Muscle layer of colon (tissue), 2 donors: ENCODE measurements around the gene ANAPC2.

Experiments
- H3K27ac ChIP-seq: one replicate; pipeline ENCODE4 v1.7.0; 2013; ENCODE audit warnings: low read depth, mild to moderate bottlenecking, low read length, moderate library complexity
- H3K27me3 ChIP-seq, 2 donors: one replicate each; pipeline ENCODE4 v1.7.0; 2013; ENCODE audit warnings: low read length in 2 of 2, mild to moderate bottlenecking in 2 of 2; ENCODE audit not compliant: insufficient read depth in 2 of 2, control insufficient read depth in 1 of 2
- H3K36me3 ChIP-seq: one replicate; pipeline ENCODE4 v1.7.0; 2013; ENCODE audit warnings: mild to moderate bottlenecking, low read length; ENCODE audit not compliant: insufficient read depth
- H3K4me1 ChIP-seq: one replicate; pipeline ENCODE4 v1.7.0; 2013; ENCODE audit warnings: mild to moderate bottlenecking, low read length; ENCODE audit not compliant: insufficient read depth
- H3K4me3 ChIP-seq, 2 donors: one replicate each; pipeline ENCODE4 v1.7.0; 2013; ENCODE audit warnings: low read length in 2 of 2, low read depth in 1 of 2, mild to moderate bottlenecking in 1 of 2, moderate library complexity in 1 of 2
- H3K9ac ChIP-seq: one replicate; pipeline ENCODE4 v1.7.0; 2013; ENCODE audit warnings: low read length
- H3K9me3 ChIP-seq: one replicate; pipeline ENCODE4 v1.7.0; 2013; ENCODE audit warnings: mild to moderate bottlenecking, low read length
- donor health status: abdominal sarcoma.
- donor health status: Adenocarcinoma of cecum.

The ANAPC2 gene, protein sequence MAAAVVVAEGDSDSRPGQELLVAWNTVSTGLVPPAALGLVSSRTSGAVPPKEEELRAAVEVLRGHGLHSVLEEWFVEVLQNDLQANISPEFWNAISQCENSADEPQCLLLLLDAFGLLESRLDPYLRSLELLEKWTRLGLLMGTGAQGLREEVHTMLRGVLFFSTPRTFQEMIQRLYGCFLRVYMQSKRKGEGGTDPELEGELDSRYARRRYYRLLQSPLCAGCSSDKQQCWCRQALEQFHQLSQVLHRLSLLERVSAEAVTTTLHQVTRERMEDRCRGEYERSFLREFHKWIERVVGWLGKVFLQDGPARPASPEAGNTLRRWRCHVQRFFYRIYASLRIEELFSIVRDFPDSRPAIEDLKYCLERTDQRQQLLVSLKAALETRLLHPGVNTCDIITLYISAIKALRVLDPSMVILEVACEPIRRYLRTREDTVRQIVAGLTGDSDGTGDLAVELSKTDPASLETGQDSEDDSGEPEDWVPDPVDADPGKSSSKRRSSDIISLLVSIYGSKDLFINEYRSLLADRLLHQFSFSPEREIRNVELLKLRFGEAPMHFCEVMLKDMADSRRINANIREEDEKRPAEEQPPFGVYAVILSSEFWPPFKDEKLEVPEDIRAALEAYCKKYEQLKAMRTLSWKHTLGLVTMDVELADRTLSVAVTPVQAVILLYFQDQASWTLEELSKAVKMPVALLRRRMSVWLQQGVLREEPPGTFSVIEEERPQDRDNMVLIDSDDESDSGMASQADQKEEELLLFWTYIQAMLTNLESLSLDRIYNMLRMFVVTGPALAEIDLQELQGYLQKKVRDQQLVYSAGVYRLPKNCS

DNA sequence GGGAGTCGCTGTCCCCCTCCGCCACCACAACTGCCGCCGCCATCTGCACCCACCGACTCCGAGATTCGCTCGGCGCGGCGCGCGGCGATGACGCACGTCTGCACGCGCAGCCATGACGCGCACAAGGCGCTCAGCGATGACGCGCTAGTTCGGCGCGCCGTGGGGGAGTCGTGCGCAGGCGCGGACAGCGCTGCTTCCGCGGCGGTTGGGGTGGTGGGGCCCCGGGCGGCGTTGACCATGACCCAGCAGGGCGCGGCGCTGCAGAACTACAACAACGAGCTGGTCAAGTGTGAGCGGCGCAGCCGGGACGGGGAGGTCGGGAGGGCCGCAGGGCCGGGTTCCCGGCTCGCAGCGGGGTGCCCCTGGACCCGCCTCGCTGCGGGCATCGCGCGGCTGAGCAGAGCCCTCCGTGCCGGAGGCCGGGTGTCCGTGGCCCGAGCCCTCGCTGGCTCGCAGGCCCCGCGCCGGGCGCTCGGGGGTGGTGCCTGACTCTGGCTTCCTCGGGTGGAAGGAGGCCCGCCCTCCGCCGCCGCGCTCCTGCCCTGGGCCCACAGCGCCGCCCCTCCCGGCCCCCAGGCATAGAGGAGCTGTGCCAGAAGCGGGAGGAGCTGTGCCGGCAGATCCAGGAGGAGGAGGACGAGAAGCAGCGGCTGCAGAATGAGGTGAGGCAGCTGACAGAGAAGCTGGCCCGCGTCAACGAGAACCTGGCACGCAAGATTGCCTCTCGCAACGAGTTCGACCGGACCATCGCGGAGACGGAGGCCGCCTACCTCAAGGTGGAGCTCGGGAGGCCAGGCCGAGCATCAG lies at the start of gene ANAPC2, which contains the start of gene SSNA1:
TSS of gene ANAPC2 (minus strand) at position 71 of the 807 bp plus-strand sequence. CDS start at position 43, 28 bp downstream.
TSS of gene SSNA1 (plus strand) at position 187 of the 807 bp plus-strand sequence. CDS start at position 238, 51 bp downstream.
- Histone ChIP-seq H3K9me3 (no peaks in the 10 kb centered on the region), H3K36me3 (peaks cover 50% of the 10 kb centered on the region), H3K4me3 (peak within 1 kb of the TSS; percentile 93 to 98), H3K27ac (peak within 1 kb of the TSS; percentile 95), H3K9ac (peak within 1 kb of the TSS; percentile 76), H3K4me1 (peaks cover 32% of the 10 kb centered on the region), H3K27me3 (no peaks in the 10 kb centered on the region)

DNA sequence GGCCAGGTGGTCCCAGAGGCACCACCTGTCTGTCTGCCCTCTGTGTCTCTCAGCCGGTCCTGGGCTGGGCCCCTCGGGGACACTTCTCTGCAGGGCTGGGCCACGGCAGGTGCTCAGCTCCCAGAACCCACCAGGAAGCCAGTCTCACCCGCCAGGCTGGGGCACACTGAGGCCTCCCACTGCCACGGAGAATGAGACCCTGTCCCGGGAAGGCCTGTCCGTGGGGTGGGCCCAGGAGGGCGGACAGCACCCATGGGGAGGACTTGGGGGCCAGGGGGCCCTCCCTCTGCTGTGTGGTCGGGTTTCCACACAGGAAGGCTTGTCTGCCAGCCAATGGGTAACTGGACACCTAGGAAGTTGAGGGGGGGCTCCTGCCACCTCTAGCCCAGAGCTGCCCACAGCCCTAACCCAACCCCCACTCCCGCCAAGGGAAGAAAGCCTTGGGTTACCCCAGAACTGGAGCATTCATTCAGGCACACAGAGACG lies 48.6 kb upstream of the ANAPC2 start:
- Histone ChIP-seq H3K9me3 (no peaks in the 10 kb centered on the region), H3K9ac (no peak overlapping the region), H3K36me3 (peaks cover 5% of the 10 kb centered on the region), H3K27ac (no peak overlapping the region), H3K4me1 (peaks cover 36% of the 10 kb centered on the region), H3K4me3 (no peak overlapping the region), H3K27me3 (peaks cover 0 to 24% of the 10 kb centered on the region in 2 donors)

DNA sequence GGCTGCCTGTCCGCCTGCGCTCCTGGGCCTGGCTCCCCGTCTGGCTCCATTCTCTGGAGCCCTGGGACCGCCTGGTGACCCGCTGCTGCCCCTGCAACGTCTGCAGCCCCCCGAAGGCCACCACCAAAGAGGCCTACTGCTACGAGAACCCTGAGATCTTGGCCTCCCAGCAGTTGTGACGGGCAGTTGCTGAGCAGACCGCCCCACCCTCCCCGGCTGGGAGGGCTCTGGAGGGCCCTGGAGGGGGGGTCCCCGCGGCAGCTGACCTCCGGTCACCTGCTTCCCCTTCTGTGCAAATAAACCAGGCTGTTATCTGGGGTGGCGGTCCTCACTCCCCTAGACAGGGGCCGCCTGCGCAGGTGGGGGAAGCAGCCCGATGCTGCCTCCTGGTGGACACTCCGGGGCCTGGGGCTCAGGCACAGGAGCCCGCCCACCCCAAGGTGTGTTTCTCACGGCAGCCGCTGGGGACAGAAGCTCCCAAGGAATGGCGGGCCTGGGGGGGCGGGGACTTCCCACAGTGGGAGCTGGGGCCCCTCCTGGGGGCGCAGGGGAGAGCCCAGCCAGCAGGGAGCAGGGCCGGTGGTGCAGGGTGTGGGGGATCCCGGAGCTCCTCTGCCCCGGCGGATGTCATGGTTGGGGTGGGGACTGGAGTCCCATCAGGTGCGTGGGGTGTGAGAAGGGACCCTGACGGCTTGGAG lies 48.0 kb upstream of the ANAPC2 start:
- Histone ChIP-seq H3K9ac (no peak overlapping the region), H3K4me1 (peaks cover 36% of the 10 kb centered on the region), H3K36me3 (peaks cover 5% of the 10 kb centered on the region), H3K4me3 (peak overlapping the region; percentile 16 to 55), H3K27ac (no peak overlapping the region), H3K27me3 (peaks cover 0 to 30% of the 10 kb centered on the region in 2 donors), H3K9me3 (no peaks in the 10 kb centered on the region)

GRCh38 chr9:137235424-137236237 lies 47.3 kb upstream of the ANAPC2 start:
- Histone ChIP-seq H3K4me3 (peak overlapping the region; percentile 16 to 55), H3K4me1 (peaks cover 36% of the 10 kb centered on the region), H3K27me3 (peaks cover 2 to 37% of the 10 kb centered on the region in 2 donors), H3K9me3 (no peaks in the 10 kb centered on the region), H3K27ac (no peak overlapping the region), H3K36me3 (peaks cover 5% of the 10 kb centered on the region), H3K9ac (no peak overlapping the region)

GRCh38 chr9:137234758-137235423 lies 46.5 kb upstream of the ANAPC2 start:
- H3K9me3 ChIP-seq = no peaks in the 10 kb centered on the region
- H3K27me3 ChIP-seq = peaks cover 4 to 45% of the 10 kb centered on the region in 2 donors
- H3K4me3 ChIP-seq = no peak overlapping the region
- H3K9ac ChIP-seq = no peak overlapping the region
- H3K4me1 ChIP-seq = peaks cover 36% of the 10 kb centered on the region
- H3K27ac ChIP-seq = no peak overlapping the region
- H3K36me3 ChIP-seq = peaks cover 5% of the 10 kb centered on the region

GRCh38 chr9:137234055-137234697 lies 45.8 kb upstream of the ANAPC2 start:
- no peaks in the 10 kb centered on the region for H3K9me3 ChIP-seq
- H3K9ac ChIP-seq = no peak overlapping the region
- H3K27ac ChIP-seq = no peak overlapping the region
- H3K27me3 ChIP-seq = peaks cover 4 to 52% of the 10 kb centered on the region in 2 donors
- H3K4me1 ChIP-seq = peaks cover 35% of the 10 kb centered on the region
- peaks cover 5% of the 10 kb centered on the region for H3K36me3 ChIP-seq
- H3K4me3 ChIP-seq = no peak overlapping the region

DNA sequence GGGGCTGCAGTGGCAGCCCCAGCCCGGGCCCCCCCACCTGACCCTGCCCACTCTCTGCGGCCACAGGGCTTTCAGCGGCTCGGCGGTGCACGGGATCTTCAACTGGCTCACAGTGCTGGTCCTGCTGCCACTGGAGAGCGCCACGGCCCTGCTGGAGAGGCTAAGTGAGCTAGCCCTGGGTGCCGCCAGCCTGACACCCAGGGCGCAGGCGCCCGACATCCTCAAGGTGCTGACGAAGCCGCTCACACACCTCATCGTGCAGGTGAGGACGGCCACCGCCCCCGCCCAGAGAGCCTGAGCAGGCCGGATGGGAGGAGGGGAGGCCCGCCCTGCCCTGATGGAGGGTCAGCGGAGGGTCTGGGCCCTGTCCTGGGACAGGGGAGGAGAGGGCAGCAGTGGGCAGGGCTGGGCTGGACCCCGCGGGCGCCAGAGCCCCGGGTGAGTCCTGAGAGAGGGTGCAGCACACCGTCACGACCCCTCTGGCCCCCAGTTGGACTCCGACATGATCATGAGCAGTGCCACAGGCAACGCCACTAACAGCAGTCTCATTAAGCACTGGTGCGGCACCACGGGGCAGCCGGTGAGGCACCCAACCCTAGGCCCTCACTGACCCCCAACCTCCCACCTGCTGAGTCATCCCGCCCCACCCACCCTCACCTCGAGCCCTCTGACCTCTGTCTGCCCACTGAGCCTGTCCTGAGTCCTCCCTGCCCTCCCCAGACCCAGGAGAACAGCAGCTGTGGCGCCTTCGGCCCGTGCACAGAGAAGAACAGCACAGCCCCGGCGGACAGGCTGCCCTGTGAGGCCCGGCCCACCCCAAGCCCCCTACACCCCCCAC lies 45.0 kb upstream of the ANAPC2 start:
- Histone ChIP-seq H3K27ac (no peak overlapping the region), H3K9me3 (no peaks in the 10 kb centered on the region), H3K9ac (no peak overlapping the region), H3K4me3 (no peak overlapping the region), H3K36me3 (no peaks in the 10 kb centered on the region), H3K27me3 (peaks cover 4 to 60% of the 10 kb centered on the region in 2 donors), H3K4me1 (peaks cover 27% of the 10 kb centered on the region)

- Histone ChIP-seq H3K36me3 (no peaks in the 10 kb centered on the region), H3K27ac (no peak overlapping the region), H3K27me3 (peaks cover 4 to 65% of the 10 kb centered on the region in 2 donors), H3K4me3 (no peak overlapping the region), H3K4me1 (peaks cover 19% of the 10 kb centered on the region), H3K9ac (no peak overlapping the region), H3K9me3 (no peaks in the 10 kb centered on the region)
These were observed 44.1 kb upstream of the ANAPC2 start for GRCh38 chr9:137232510-137232909.

GRCh38 chr9:137232101-137232500 lies 43.7 kb upstream of the ANAPC2 start:
- Histone ChIP-seq H3K36me3 (no peaks in the 10 kb centered on the region), H3K4me1 (peaks cover 18% of the 10 kb centered on the region), H3K27ac (no peak overlapping the region), H3K27me3 (peaks cover 4 to 70% of the 10 kb centered on the region in 2 donors), H3K4me3 (no peak overlapping the region), H3K9me3 (no peaks in the 10 kb centered on the region), H3K9ac (no peak overlapping the region)
